Neuronal stem cell (in vitro differentiated cells): ENCODE results near the gene TUBB1.
"Not testable (repeated sequence)": the region's sequence is repeated elsewhere in the genome, so short reads cannot be mapped to it uniquely, and the experiment has no call there.

Experiments
- DNase-seq: peaks from one replicate; pipeline ENCODE4 v3.0.0-alpha.2; 2013; ENCODE audit warnings: low spot score
- H2AFZ ChIP-seq: one replicate; pipeline ENCODE4 v1.6.1; 2013; ENCODE audit warnings: mild to moderate bottlenecking, low read length, inconsistent platforms
- H2AK5ac ChIP-seq: 2 replicates; pipeline ENCODE4 v1.6.1; 2013; ENCODE audit warnings: low read depth, mild to moderate bottlenecking, inconsistent platforms, low read length, moderate library complexity, mixed read lengths
- H2BK120ac ChIP-seq: 2 replicates; pipeline ENCODE4 v1.6.1; 2013; ENCODE audit warnings: low read depth, mild to moderate bottlenecking, inconsistent platforms, low read length, moderate library complexity, mixed read lengths
- H2BK12ac ChIP-seq: one replicate; pipeline ENCODE4 v1.6.1; 2013; ENCODE audit warnings: low read length, inconsistent platforms
- H2BK15ac ChIP-seq: 2 replicates; pipeline ENCODE4 v1.6.1; 2013; ENCODE audit warnings: mild to moderate bottlenecking, low read length, inconsistent platforms, mixed read lengths
- H2BK5ac ChIP-seq: one replicate; pipeline ENCODE4 v1.6.1; 2013; ENCODE audit warnings: inconsistent platforms, mild to moderate bottlenecking, low read length, moderate library complexity
- H3K14ac ChIP-seq: one replicate; pipeline ENCODE4 v1.6.1; 2013; ENCODE audit warnings: low read length, inconsistent platforms
- H3K18ac ChIP-seq: 2 replicates; pipeline ENCODE4 v1.6.1; 2013; ENCODE audit warnings: low read length, inconsistent platforms
- H3K23ac ChIP-seq: 2 replicates; pipeline ENCODE4 v1.6.1; 2013; ENCODE audit warnings: low read depth, mild to moderate bottlenecking, mixed read lengths, low read length, inconsistent platforms; ENCODE audit not compliant: poor library complexity
- H3K27ac ChIP-seq: replicated peaks from 3 replicates; pipeline ENCODE4 v1.5.1; 2013; ENCODE audit warnings: low read length, inconsistent platforms
- H3K27me3 ChIP-seq, 3 experiments: 2 replicates each; pipeline ENCODE4 v1.6.1; 2013; ENCODE audit warnings: low read length in 3 of 3, mild to moderate bottlenecking in 2 of 3, inconsistent platforms in 1 of 3, low read depth in 1 of 3, mixed read lengths in 1 of 3, moderate library complexity in 1 of 3; ENCODE audit not compliant: control insufficient read depth in 3 of 3, insufficient read depth in 3 of 3
- H3K36me3 ChIP-seq, 2 donors: replicated peaks in 1 of 2; 2 replicates each; pipeline ENCODE4 v1.6.1; 2013; ENCODE audit warnings: low read length in 2 of 2; ENCODE audit not compliant: control insufficient read depth in 2 of 2, insufficient read depth in 2 of 2
- H3K4ac ChIP-seq: 2 replicates; pipeline ENCODE4 v1.6.1; 2013; ENCODE audit warnings: inconsistent platforms, mild to moderate bottlenecking, low read length, moderate library complexity
- H3K4me1 ChIP-seq, 2 donors: 1 replicate in 1 of 2; 2 replicates in 1 of 2; pipeline ENCODE4 v1.6.1; 2013; ENCODE audit warnings: low read length in 2 of 2, low read depth in 1 of 2; ENCODE audit not compliant: control insufficient read depth in 2 of 2, insufficient read depth in 1 of 2
- H3K4me2 ChIP-seq: one replicate; pipeline ENCODE4 v1.6.1; 2013; ENCODE audit warnings: mild to moderate bottlenecking, low read length, inconsistent platforms; ENCODE audit not compliant: insufficient read depth, poor library complexity, severe bottlenecking
- H3K4me3 ChIP-seq, 2 donors: 2 replicates each; pipeline ENCODE4 v1.5.1; 2013; ENCODE audit warnings: low read length in 2 of 2, mild to moderate bottlenecking in 2 of 2, inconsistent platforms in 1 of 2, moderate library complexity in 1 of 2
- H3K79me1 ChIP-seq: one replicate; pipeline ENCODE4 v1.6.1; 2013; ENCODE audit warnings: low read depth, mild to moderate bottlenecking, inconsistent platforms, low read length, moderate library complexity
- H3K9ac ChIP-seq: one replicate; pipeline ENCODE4 v1.6.1; 2013; ENCODE audit warnings: mild to moderate bottlenecking, low read depth, low read length, inconsistent platforms; ENCODE audit not compliant: poor library complexity
- H3K9me3 ChIP-seq, 2 donors: replicated peaks in 1 of 2; 2 replicates each; pipeline versions ENCODE3 to v1.6.1; 2013; ENCODE audit warnings: low read length in 2 of 2, mild to moderate bottlenecking in 2 of 2, inconsistent platforms in 1 of 2, low read depth in 1 of 2, mixed read lengths in 1 of 2, moderate library complexity in 1 of 2; ENCODE audit not compliant: control insufficient read depth in 2 of 2, insufficient read depth in 1 of 2
- H4K8ac ChIP-seq: one replicate; pipeline ENCODE4 v1.6.1; 2013; ENCODE audit warnings: low read depth, mild to moderate bottlenecking, inconsistent platforms, low read length, moderate library complexity
- H4K91ac ChIP-seq: one replicate; pipeline ENCODE4 v1.6.1; 2013; ENCODE audit warnings: low read length, low read depth, mild to moderate bottlenecking, inconsistent platforms; ENCODE audit not compliant: poor library complexity
- WGBS, 2 donors: extraction: QIAGEN DNeasy Blood & Tissue Kit; methylation state at CpG; one replicate each; pipeline ENCODE4 v1.1.7; 2013; ENCODE audit warnings: missing lambda C conversion rate in 2 of 2, mixed read lengths in 1 of 2; ENCODE audit not compliant: insufficient read length in 2 of 2, insufficient replicate concordance in 1 of 2; ENCODE audit errors: extremely low coverage in 2 of 2; 5-methylcytosine and 5-hydroxymethylcytosine counted together

The TUBB1 gene

DNA sequence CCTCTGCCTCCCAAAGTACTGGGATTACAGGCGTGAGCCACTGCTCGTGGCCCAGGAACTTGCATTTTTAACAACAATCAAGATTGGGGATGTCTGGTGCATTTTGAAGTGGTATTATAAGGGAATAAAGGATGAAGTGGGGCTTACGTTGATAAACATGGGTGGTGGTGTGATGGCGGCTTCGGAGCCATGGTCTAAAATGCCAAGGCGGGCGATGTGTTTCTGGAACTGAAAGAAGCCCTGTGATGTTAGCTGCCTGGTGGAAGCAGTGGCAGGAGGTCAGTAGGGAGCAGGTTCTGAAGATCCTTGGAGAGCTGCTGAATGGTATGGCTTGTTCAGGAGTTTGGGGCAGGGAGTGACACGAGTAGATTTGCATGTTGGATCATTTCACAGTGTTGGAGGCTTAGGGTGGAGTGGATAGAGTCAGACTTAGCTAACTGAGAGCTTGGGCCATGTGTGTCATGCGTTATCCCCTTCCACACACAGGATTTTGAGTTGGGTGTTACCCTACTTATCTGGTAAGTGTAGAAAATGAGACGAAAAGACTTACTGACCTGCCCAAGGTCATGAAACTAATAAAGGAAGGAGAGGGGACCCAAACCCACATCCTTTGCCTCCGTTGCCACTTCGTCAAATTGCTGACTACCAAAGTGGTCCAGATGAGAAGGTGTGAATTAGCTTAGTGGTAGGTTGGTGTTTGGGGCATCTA lies 36.7 kb upstream of the TUBB1 start:
- no CpG with 5 or more reads among the region's 12 CpGs for WGBS, 2 donors
- no peak overlapping the region for H3K23ac ChIP-seq
- H3K14ac ChIP-seq = no peak overlapping the region
- H3K4me2 ChIP-seq = peak overlapping the region; percentile 40
- H4K91ac ChIP-seq = no peak overlapping the region
- peaks cover 2 to 9% of the 10 kb centered on the region in 2 donors for H3K4me1 ChIP-seq
- no peak overlapping the region for H3K27ac ChIP-seq
- peak overlapping the region; percentile 59 to 95 for H3K4me3 ChIP-seq
- H4K8ac ChIP-seq = no peak overlapping the region
- H3K9me3 ChIP-seq = no peaks in the 10 kb centered on the region
- H2BK15ac ChIP-seq = no peak overlapping the region
- H3K4ac ChIP-seq = no peak overlapping the region
- H3K79me1 ChIP-seq = peaks cover 7% of the 10 kb centered on the region
- H2BK120ac ChIP-seq = no peak overlapping the region
- no peak overlapping the region for H2AK5ac ChIP-seq
- no peak overlapping the region for H2BK12ac ChIP-seq
- no peak overlapping the region for H2AFZ ChIP-seq
- no peak overlapping the region for H2BK5ac ChIP-seq
- DNase-seq = no peak
- peaks cover 0 to 6% (median 0%) of the 10 kb centered on the region in 3 experiments for H3K27me3 ChIP-seq
- H3K36me3 ChIP-seq = peaks cover 9 to 37% of the 10 kb centered on the region in 2 donors
- H3K9ac ChIP-seq = no peak overlapping the region
- no peak overlapping the region for H3K18ac ChIP-seq

DNA sequence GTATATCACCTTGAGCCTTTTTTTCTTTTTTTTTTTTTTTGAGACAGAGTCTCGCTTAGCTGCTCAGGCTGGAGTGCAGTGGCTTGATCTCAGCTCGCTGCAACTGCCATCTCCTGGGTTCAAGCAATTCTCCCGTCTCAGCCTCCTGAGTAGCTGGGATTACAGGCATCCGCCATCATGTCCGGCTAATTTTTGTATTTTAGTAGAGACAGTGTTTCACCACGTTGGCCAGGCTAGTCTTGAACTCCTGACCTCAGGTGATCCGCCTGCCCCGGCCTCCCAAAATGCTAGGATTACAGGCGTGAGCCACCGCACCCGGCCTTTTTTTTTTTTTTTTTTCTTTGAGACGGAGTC lies 36.1 kb upstream of the TUBB1 start:
- H2AFZ ChIP-seq, H2BK12ac ChIP-seq, H3K79me1 ChIP-seq, H3K4me3 ChIP-seq, H4K8ac ChIP-seq, DNase-seq, H3K18ac ChIP-seq, H3K9ac ChIP-seq, H3K4me1 ChIP-seq, H3K9me3 ChIP-seq, H3K23ac ChIP-seq, H2BK120ac ChIP-seq, H4K91ac ChIP-seq, H3K27ac ChIP-seq, H3K27me3 ChIP-seq, H3K4me2 ChIP-seq, H2AK5ac ChIP-seq, H3K14ac ChIP-seq, H2BK5ac ChIP-seq, H3K4ac ChIP-seq, H2BK15ac ChIP-seq: not testable (repeated sequence)
- peaks cover 14 to 42% of the 10 kb centered on the region in 2 donors for H3K36me3 ChIP-seq
- no CpG with 5 or more reads among the region's 12 CpGs for WGBS, 2 donors

DNA sequence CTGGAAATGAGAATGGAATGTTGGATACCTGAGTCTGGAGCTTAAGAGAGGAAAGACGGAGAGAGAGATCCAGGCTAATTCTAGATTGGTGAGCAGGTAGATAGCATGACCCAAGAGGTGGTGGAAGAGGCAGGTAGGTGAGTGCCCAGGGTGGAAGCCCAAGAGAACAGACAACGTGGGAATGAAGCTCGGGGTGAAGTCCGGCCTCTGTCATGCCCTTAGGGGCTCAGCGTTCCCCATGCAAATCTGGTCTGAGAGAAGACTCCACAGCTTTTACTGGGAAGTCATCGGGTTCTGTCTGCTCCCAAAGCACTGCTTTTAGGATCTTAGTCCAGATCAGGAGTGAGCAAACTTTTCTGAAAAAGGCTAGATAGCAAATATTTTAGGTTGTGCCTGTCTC lies 34.5 kb upstream of the TUBB1 start:
- no peaks in the 10 kb centered on the region for H3K27me3 ChIP-seq
- H3K4me2 ChIP-seq = no peak overlapping the region
- no peak overlapping the region for H4K8ac ChIP-seq
- no peak overlapping the region for H3K23ac ChIP-seq
- H2BK120ac ChIP-seq = no peak overlapping the region
- H2BK12ac ChIP-seq = no peak overlapping the region
- H2AK5ac ChIP-seq = no peak overlapping the region
- H3K27ac ChIP-seq = no peak overlapping the region
- no peak overlapping the region for H3K4ac ChIP-seq
- H3K4me1 ChIP-seq = peaks cover 2 to 9% of the 10 kb centered on the region in 2 donors
- no peak overlapping the region for H3K18ac ChIP-seq
- H3K4me3 ChIP-seq = no peak overlapping the region
- H2AFZ ChIP-seq = no peak overlapping the region
- WGBS, 2 donors = no CpG with 5 or more reads among the region's 6 CpGs
- H3K9me3 ChIP-seq = no peaks in the 10 kb centered on the region
- peaks cover 7% of the 10 kb centered on the region for H3K79me1 ChIP-seq
- peaks cover 27 to 58% of the 10 kb centered on the region in 2 donors for H3K36me3 ChIP-seq
- no peak overlapping the region for H3K9ac ChIP-seq
- H3K14ac ChIP-seq = no peak overlapping the region
- no peak overlapping the region for H2BK15ac ChIP-seq
- no peak for DNase-seq
- no peak overlapping the region for H4K91ac ChIP-seq
- H2BK5ac ChIP-seq = no peak overlapping the region

DNA sequence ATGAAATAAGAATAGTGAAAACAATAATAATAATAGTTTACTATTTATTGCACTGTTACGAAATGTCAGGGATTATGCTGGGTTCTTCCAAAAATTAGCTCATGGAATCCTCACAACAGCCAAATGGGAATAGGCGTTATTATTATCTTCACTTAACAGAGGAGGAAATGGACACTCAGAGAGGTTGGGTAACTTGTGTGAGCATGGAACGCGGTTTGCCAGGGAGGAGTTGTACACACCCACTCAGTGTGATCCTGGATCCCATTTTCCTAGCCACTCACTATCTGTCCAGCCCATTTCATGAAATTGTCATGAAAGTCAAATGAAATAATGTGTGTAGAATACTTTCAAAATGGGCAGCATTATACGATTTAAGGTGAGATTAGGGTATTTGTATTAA lies 33.6 kb upstream of the TUBB1 start:
- WGBS, 2 donors = 100% methylated on average over 1 of the region's 5 CpGs; no CpG with 5 or more reads in 1 of the 2 donors
- Histone ChIP-seq H2AK5ac (no peak overlapping the region), H3K36me3 (peaks cover 32 to 67% of the 10 kb centered on the region in 2 donors)

More for the DNA sequence above, 33.6 kb upstream of the TUBB1 start:
- no peak overlapping the region for H3K27ac ChIP-seq
- H3K23ac ChIP-seq = no peak overlapping the region
- no peak for DNase-seq
- peaks cover 7% of the 10 kb centered on the region for H3K79me1 ChIP-seq
- H3K14ac ChIP-seq = no peak overlapping the region
- H3K9me3 ChIP-seq = no peaks in the 10 kb centered on the region
- no peak overlapping the region for H3K4me3 ChIP-seq
- H3K9ac ChIP-seq = no peak overlapping the region
- no peak overlapping the region for H4K91ac ChIP-seq
- peaks cover 2 to 9% of the 10 kb centered on the region in 2 donors for H3K4me1 ChIP-seq
- no peak overlapping the region for H3K4ac ChIP-seq
- H4K8ac ChIP-seq = no peak overlapping the region
- no peak overlapping the region for H2BK15ac ChIP-seq
- H2BK12ac ChIP-seq = no peak overlapping the region
- H2AFZ ChIP-seq = no peak overlapping the region
- no peaks in the 10 kb centered on the region for H3K27me3 ChIP-seq
- no peak overlapping the region for H3K4me2 ChIP-seq
- H2BK120ac ChIP-seq = no peak overlapping the region
- H3K18ac ChIP-seq = no peak overlapping the region
- H2BK5ac ChIP-seq = no peak overlapping the region
